ENCODE results near the gene RAN.

RAN gene

GRCh38 chr12:130925666-130926015 lies 53.8 kb downstream of the RAN start:
- TF ChIP-seq CTCF (IDR thresholded peaks at IDR 0.05; ENCODE audit: low read depth, low read length): no peak
- DNase-seq (ENCODE audit: low read depth in 2 of 2): peak; percentile 48 to 49
- H3K4me3 ChIP-seq (replicated peaks in 1 of 2; ENCODE audit: low read depth in 2 of 2, low read length in 2 of 2): no peak overlapping the region

All from cardiac fibroblast (primary cell).